Spleen (tissue), 7 donors: ENCODE results near the gene CERKL.

Source experiments
- POLR2A ChIP-seq, 3 donors: fragments of 450-650 bp; IDR thresholded peaks; one replicate each; pipeline ENCODE4 v1.5.1; 2017; ENCODE audit warnings: antibody characterized with exemption in 3 of 3, mild to moderate bottlenecking in 1 of 3
- POLR2AphosphoS5 ChIP-seq, 3 donors: sonication (generic); formaldehyde crosslinking; IDR thresholded peaks; one replicate each; pipeline ENCODE4 v1.5.1; 2017; ENCODE audit warnings: antibody characterized with exemption in 3 of 3
- TF ChIP-seq, protein P1 (sequence below), 11 experiments: fragments of 200-600 bp in 7 of 11; fragments of 450-650 bp in 4 of 11; sonication (generic) in 4 of 11; IDR thresholded peaks in 8 of 11; conservative IDR thresholded peaks in 3 of 11; 1 replicate in 7 of 11; 2 replicates in 4 of 11; pipeline versions ENCODE4 v1.4.0 to v1.8.0; 2016 to 2021; ENCODE audit warnings: antibody characterized with exemption in 11 of 11, inconsistent platforms in 4 of 11, mild to moderate bottlenecking in 1 of 11
- donor health status: DM: no; HTN: no; CAD: no; lungs with moderate emphysema.
- donor health status: DM: no; HTN: no; CAD: no.
- donor health status: DM: no; HTN: no; CAD: no.

DNA sequence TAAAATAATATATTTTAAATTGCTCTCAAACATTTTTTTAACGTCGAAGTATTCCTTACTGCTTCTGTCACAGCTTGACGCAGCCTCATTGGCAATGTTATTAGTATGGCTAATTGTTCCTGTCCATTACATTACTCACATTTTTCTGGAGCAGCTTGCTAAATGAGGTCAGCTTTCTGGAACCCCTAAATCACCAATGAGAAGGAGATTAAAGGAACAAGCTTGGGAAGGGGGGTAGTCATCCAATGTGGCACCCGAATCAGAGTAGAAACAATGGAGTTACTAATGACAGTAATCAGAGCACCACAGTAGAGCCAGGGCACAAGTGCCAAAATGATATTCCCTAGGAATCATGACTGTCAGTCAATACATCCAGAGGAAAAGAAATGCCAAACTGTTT, 18.3 kb upstream of the CERKL start:
- TF ChIP-seq, protein P1, sequence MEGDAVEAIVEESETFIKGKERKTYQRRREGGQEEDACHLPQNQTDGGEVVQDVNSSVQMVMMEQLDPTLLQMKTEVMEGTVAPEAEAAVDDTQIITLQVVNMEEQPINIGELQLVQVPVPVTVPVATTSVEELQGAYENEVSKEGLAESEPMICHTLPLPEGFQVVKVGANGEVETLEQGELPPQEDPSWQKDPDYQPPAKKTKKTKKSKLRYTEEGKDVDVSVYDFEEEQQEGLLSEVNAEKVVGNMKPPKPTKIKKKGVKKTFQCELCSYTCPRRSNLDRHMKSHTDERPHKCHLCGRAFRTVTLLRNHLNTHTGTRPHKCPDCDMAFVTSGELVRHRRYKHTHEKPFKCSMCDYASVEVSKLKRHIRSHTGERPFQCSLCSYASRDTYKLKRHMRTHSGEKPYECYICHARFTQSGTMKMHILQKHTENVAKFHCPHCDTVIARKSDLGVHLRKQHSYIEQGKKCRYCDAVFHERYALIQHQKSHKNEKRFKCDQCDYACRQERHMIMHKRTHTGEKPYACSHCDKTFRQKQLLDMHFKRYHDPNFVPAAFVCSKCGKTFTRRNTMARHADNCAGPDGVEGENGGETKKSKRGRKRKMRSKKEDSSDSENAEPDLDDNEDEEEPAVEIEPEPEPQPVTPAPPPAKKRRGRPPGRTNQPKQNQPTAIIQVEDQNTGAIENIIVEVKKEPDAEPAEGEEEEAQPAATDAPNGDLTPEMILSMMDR (IDR thresholded peaks at IDR 0.05 in 8 of 11, conservative IDR thresholded peaks at IDR 0.05 in 3 of 11): no peak
- TF ChIP-seq POLR2A (IDR thresholded peaks at IDR 0.05): no peak
- no peak for TF ChIP-seq POLR2AphosphoS5 (IDR thresholded peaks at IDR 0.05)
